ENCODE data around the gene EBF3.

Gene EBF3

DNA sequence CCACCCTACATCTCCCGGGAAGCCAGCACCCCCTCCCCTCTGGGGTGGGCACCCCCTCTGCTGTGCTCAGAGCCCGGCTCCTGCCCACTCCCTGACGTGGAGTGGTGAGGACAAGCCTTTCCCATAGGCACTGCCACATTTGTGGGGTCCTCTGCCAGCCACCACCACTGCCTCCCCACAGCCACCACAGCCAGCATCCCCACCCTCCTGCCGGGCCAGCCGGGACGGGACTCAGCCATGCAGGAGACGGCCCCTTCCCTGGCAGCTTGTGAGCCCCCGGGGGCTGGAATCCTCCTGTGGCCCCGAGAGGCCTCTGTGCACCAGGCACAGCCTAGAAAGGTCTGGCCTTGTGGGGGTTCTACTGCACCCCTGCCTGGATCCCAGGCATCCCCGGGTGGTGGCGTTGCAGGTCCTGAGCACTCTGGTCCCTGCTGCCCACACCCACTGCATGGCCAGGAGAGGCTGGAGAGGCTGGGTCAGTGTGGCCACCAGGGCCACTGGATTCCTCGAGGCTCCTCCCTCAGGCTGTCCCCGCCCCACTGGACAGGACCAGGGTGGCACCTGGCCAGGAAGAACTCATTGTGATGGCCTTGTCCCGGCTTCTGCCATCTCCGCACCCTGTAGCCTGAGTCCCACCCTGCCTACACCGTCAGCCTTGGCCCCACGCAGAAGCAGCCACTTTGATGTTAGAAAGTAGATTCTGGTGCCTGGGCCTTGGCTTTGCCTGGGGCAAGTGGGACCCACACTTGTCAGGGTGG is 148.0 kb downstream of the EBF3 start:
- H3K4me2 ChIP-seq (ENCODE audit: insufficient read depth, low read length) = no peak overlapping the region
- H3K79me2 ChIP-seq (ENCODE audit: insufficient read depth, low read length) = no peaks in the 10 kb centered on the region
- H3K27me3 ChIP-seq (ENCODE audit: insufficient read depth, low read length, poor library complexity) = no peaks in the 10 kb centered on the region
- peaks cover 19% of the 10 kb centered on the region for H3K9me3 ChIP-seq (ENCODE audit: insufficient read depth, low read length, severe bottlenecking)
- no peak for ATAC-seq (ENCODE audit: insufficient read depth, low read depth)
- no peaks in the 10 kb centered on the region for H3K36me3 ChIP-seq (ENCODE audit: insufficient read depth, low read length)
- H3K27ac ChIP-seq (ENCODE audit: low read length) = no peak overlapping the region
- no peak for DNase-seq
- no peak overlapping the region for H3K4me3 ChIP-seq (ENCODE audit: low read depth in 1 of 2, low read length in 2 of 2)
- no peak overlapping the region for H2AFZ ChIP-seq (ENCODE audit: low read depth, low read length)
- H3K9ac ChIP-seq (ENCODE audit: low read depth, low read length) = no peak overlapping the region
- TF ChIP-seq, protein P1, sequence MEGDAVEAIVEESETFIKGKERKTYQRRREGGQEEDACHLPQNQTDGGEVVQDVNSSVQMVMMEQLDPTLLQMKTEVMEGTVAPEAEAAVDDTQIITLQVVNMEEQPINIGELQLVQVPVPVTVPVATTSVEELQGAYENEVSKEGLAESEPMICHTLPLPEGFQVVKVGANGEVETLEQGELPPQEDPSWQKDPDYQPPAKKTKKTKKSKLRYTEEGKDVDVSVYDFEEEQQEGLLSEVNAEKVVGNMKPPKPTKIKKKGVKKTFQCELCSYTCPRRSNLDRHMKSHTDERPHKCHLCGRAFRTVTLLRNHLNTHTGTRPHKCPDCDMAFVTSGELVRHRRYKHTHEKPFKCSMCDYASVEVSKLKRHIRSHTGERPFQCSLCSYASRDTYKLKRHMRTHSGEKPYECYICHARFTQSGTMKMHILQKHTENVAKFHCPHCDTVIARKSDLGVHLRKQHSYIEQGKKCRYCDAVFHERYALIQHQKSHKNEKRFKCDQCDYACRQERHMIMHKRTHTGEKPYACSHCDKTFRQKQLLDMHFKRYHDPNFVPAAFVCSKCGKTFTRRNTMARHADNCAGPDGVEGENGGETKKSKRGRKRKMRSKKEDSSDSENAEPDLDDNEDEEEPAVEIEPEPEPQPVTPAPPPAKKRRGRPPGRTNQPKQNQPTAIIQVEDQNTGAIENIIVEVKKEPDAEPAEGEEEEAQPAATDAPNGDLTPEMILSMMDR (IDR thresholded peaks at IDR 0.05; ENCODE audit: borderline replicate concordance, extremely low read depth, low read length, poor library complexity, severe bottlenecking) = no peak
- no peak for TF ChIP-seq EZH2 (IDR thresholded peaks at IDR 0.05; ENCODE audit: borderline replicate concordance, low read depth, low read length, severe bottlenecking)
- H3K4me1 ChIP-seq (ENCODE audit: insufficient read depth, low read length) = no peaks in the 10 kb centered on the region
- no peaks in the 10 kb centered on the region for H4K20me1 ChIP-seq (ENCODE audit: insufficient read depth, low read length)

DNA sequence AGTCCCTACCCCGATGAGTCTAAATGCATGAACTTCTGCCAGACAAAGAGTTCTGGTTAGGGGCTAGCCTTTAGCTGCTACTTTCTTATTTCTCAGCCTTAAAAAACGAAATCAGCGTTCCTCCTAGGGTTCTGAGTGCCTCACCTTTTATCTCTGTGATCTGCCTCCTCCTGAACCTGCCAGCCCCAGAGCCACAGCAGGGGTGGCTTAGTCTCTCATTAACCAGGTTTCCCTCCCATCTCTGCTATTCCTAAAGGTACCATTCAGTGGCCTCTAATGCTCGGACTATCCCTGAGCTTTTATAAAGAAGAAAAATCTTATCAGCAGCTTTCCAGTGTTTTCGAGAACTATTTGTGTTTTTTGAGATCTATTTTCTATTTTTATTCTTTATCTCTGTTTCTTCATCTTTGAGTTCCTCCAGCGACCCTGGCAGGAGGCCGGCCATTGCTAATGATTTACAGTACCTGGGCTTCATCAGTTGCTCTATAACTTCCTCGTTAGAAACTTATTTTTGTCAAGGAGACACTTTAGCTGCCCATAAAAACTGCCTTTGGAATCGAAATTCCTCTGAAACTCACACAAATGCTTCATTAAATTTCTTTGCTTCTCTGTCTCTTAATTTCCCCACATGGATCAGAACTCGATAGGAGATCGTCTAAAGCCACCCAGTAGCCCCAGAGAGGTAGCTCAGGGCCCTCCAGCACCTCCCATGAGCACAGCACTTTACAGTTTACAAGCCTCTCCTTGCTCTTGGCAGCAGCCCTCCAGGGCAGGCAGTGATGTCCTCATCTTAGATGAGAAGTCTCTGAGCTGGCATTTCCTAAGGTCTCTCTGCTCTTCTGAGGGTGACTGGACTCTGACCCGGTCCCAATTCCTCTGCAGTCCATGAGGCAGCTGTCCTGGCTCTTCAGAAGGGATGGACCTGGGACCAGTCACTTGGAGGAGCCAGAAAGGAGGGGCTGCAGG is 149.1 kb downstream of the EBF3 start:
- Histone ChIP-seq H3K36me3 (ENCODE audit: insufficient read depth, low read length) (no peaks in the 10 kb centered on the region), H3K27ac (ENCODE audit: low read length) (no peak overlapping the region), H3K9me3 (ENCODE audit: insufficient read depth, low read length, severe bottlenecking) (peaks cover 19% of the 10 kb centered on the region), H3K27me3 (ENCODE audit: insufficient read depth, low read length, poor library complexity) (no peaks in the 10 kb centered on the region), H3K4me1 (ENCODE audit: insufficient read depth, low read length) (no peaks in the 10 kb centered on the region), H3K4me2 (ENCODE audit: insufficient read depth, low read length) (no peak overlapping the region), H3K9ac (ENCODE audit: low read depth, low read length) (no peak overlapping the region), H2AFZ (ENCODE audit: low read depth, low read length) (no peak overlapping the region), H3K79me2 (ENCODE audit: insufficient read depth, low read length) (no peaks in the 10 kb centered on the region), H3K4me3 (ENCODE audit: low read depth in 1 of 2, low read length in 2 of 2) (no peak overlapping the region), H4K20me1 (ENCODE audit: insufficient read depth, low read length) (no peaks in the 10 kb centered on the region)
- TF ChIP-seq, protein P1 (IDR thresholded peaks at IDR 0.05; ENCODE audit: borderline replicate concordance, extremely low read depth, low read length, poor library complexity, severe bottlenecking) = no peak
- TF ChIP-seq EZH2 (IDR thresholded peaks at IDR 0.05; ENCODE audit: borderline replicate concordance, low read depth, low read length, severe bottlenecking) = no peak
- DNase-seq = no peak
- ATAC-seq (ENCODE audit: insufficient read depth, low read depth) = no peak

DNA sequence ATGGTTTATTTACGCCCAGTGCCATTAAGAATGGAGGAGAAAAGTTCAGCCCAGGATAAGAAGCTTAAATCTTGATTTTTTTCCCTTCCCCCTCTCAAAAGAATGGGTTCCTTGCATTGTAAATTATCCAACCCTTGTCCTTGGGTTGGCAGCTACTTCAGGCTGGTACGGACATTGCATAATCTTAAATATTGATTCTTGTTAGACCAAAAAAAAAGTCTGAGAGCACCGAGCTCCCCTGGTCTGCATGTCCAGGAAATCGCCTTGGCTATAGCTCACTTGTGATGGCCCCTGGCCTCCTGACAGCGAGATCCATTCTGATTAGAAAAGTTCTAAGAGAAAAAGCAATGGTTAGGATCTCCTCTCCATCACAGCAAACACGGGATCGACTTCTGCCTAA is 151.7 kb downstream of the EBF3 start:
- Histone ChIP-seq H3K9ac (ENCODE audit: low read depth, low read length) (no peak overlapping the region), H3K27me3 (ENCODE audit: insufficient read depth, low read length, poor library complexity) (no peaks in the 10 kb centered on the region), H3K4me1 (ENCODE audit: insufficient read depth, low read length) (no peaks in the 10 kb centered on the region), H3K27ac (ENCODE audit: low read length) (no peak overlapping the region), H3K9me3 (ENCODE audit: insufficient read depth, low read length, severe bottlenecking) (peaks cover 7% of the 10 kb centered on the region), H3K79me2 (ENCODE audit: insufficient read depth, low read length) (no peaks in the 10 kb centered on the region), H3K4me3 (ENCODE audit: low read depth in 1 of 2, low read length in 2 of 2) (no peak overlapping the region), H4K20me1 (ENCODE audit: insufficient read depth, low read length) (no peaks in the 10 kb centered on the region), H2AFZ (ENCODE audit: low read depth, low read length) (no peak overlapping the region), H3K4me2 (ENCODE audit: insufficient read depth, low read length) (no peak overlapping the region), H3K36me3 (ENCODE audit: insufficient read depth, low read length) (no peaks in the 10 kb centered on the region)
- ATAC-seq (ENCODE audit: insufficient read depth, low read depth) (no peak), DNase-seq (no peak)
- TF ChIP-seq, protein P1 (IDR thresholded peaks at IDR 0.05; ENCODE audit: borderline replicate concordance, extremely low read depth, low read length, poor library complexity, severe bottlenecking) = no peak
- no peak for TF ChIP-seq EZH2 (IDR thresholded peaks at IDR 0.05; ENCODE audit: borderline replicate concordance, low read depth, low read length, severe bottlenecking)
